Measurements from ENCODE around the gene HIGD1A. TPM values are rescaled to one million over a fixed set of nuclear protein-coding genes. Genes with fewer than 3 reads are reported as not detected.

HIGD1A gene
- total and polyA plus RNA-seq, 2 of the 8 experiments (the other 6 are each of a cell fraction or from before 2014, with no cell fraction given): 67.3 to 95.4 TPM

- Histone ChIP-seq H4K5ac (ENCODE audit: insufficient read length, low read depth, low read length) (no peak overlapping the region), H3K9me3 (ENCODE audit: insufficient read depth in 2 of 2, low read depth in 1 of 2, low read length in 1 of 2) (no peaks in the 10 kb centered on the region), H3K27me3 (replicated peaks in 1 of 4; ENCODE audit: control insufficient read depth in 3 of 4, extremely low read depth in 1 of 4, insufficient read depth in 3 of 4, low read length in 3 of 4) (no peaks in the 10 kb centered on the region), H2BK12ac (ENCODE audit: low read depth, low read length) (peak overlapping the region; percentile 94), H2BK5ac (ENCODE audit: low read depth, low read length) (peak overlapping the region; percentile 77; the same call in 1 of the 2 replicates), H3K27ac (ENCODE audit: low read depth, low read length) (no peak overlapping the region), H3K4me3 (ENCODE audit: extremely low read depth in 1 of 4, insufficient read depth in 2 of 4, low read depth in 3 of 4, low read length in 4 of 4) (no peak overlapping the region), H3K56ac (replicated peaks; ENCODE audit: insufficient read length, low read depth, low read length) (no peak overlapping the region), H4K91ac (replicated peaks; ENCODE audit: insufficient read length, low read length) (peak overlapping the region; percentile 69), H3K79me1 (ENCODE audit: low read depth, low read length) (no peaks in the 10 kb centered on the region), H3K23me2 (ENCODE audit: low read depth, low read length) (no peaks in the 10 kb centered on the region), H2BK15ac (ENCODE audit: low read length) (no peak overlapping the region), H2BK20ac (ENCODE audit: low read length) (peak overlapping the region; percentile 43; the same call in 1 of the 2 replicates), H3K18ac (ENCODE audit: extremely low read depth, low read length) (peak overlapping the region; percentile 17; the same call in 1 of the 2 replicates), H2AFZ (ENCODE audit: low read length) (no peak overlapping the region), H2BK120ac (replicated peaks; ENCODE audit: low read depth, low read length) (no peak overlapping the region), H3K4me1 (replicated peaks in 1 of 4; ENCODE audit: control insufficient read depth in 3 of 4, insufficient read depth in 4 of 4, low read length in 3 of 4) (peaks cover 0 to 16% (median 4%) of the 10 kb centered on the region in 4 experiments; a peak in 6 of 7 replicates), H3K14ac (ENCODE audit: insufficient read length) (no peak overlapping the region), H4K20me1 (replicated peaks in 1 of 2; ENCODE audit: control insufficient read depth in 1 of 2, insufficient read depth in 2 of 2, low read length in 2 of 2) (no peaks in the 10 kb centered on the region), H3K4me2 (ENCODE audit: insufficient read depth in 1 of 2, low read depth in 2 of 2, low read length in 2 of 2) (no peak overlapping the region), H4K8ac (ENCODE audit: extremely low read depth, insufficient read depth, low read length) (peak overlapping the region; percentile 14; the same call in 1 of the 2 replicates), H2AK5ac (ENCODE audit: low read depth, low read length) (peak overlapping the region; percentile 65; the same call in 1 of the 2 replicates), H3K23ac (ENCODE audit: insufficient read length) (no peak overlapping the region), H3K9ac (replicated peaks in 1 of 4; ENCODE audit: extremely low read depth in 1 of 4, low read depth in 3 of 4, low read length in 3 of 4) (no peak overlapping the region), H3K36me3 (ENCODE audit: control insufficient read depth in 2 of 4, insufficient read depth in 4 of 4, low read length in 3 of 4) (no peaks in the 10 kb centered on the region), H3K4ac (replicated peaks; ENCODE audit: insufficient read length, low read depth, low read length) (no peak overlapping the region), H3K79me2 (ENCODE audit: control insufficient read depth in 1 of 2, insufficient read depth in 2 of 2, low read length in 2 of 2) (no peaks in the 10 kb centered on the region)
- DNase-seq (ENCODE audit: low read depth in 1 of 2, low spot score in 2 of 2): peak in 1 of 2 experiments; percentile 17
- ChIA-PET CTCF (ENCODE audit: partially characterized antibody) (interaction anchor here (0.7 to 2.5 kb wide), 4 partner anchors 8 to 99 kb away, joined by 3 to 15 read pairs (median 4); no protein-coding TSS in a partner anchor), POLR2A (ENCODE audit: partially characterized antibody) (no interaction called here)
- WGBS, 2 experiments (ENCODE audit: extremely low coverage in 1 of 2, insufficient coverage in 1 of 2, insufficient read length in 1 of 2, insufficient replicate concordance in 2 of 2, low coverage in 1 of 2, low lambda C conversion rate in 2 of 2, missing lambda C conversion rate in 1 of 2): 80% methylated on average over 4 of the region's 4 CpGs; no CpG with 5 or more reads in 1 of the 2 experiments
- no peak for FAIRE-seq
- TF ChIP-seq RXRA (IDR thresholded peaks at IDR 0.05; ENCODE audit: insufficient read depth, low read depth, low read length) (no peak), CTBP2 (IDR thresholded peaks at IDR 0.05; ENCODE audit: borderline replicate concordance, insufficient read depth, insufficient read length, low read length) (no peak), FOSL1 (IDR thresholded peaks at IDR 0.05; ENCODE audit: insufficient read depth, low read depth, low read length) (no peak), SIRT6 (IDR thresholded peaks at IDR 0.05; ENCODE audit: low read length) (no peak), SRF (IDR thresholded peaks at IDR 0.05; ENCODE audit: low read depth, low read length) (no peak), SP4 (IDR thresholded peaks at IDR 0.05; ENCODE audit: low read length) (no peak), ASH2L (IDR thresholded peaks at IDR 0.05; ENCODE audit: low read length) (no peak), RNF2 (IDR thresholded peaks at IDR 0.05; ENCODE audit: borderline replicate concordance, low read depth, low read length, missing control alignments, poor library complexity, severe bottlenecking) (no peak), SAP30 (IDR thresholded peaks at IDR 0.05; ENCODE audit: insufficient read depth, insufficient replicate concordance, low read length) (no peak), CHD1 (IDR thresholded peaks at IDR 0.05; ENCODE audit: low read depth, low read length) (no peak), KDM5A (IDR thresholded peaks at IDR 0.05; ENCODE audit: low read length) (no peak), SIX5 (IDR thresholded peaks at IDR 0.05; ENCODE audit: low read depth, low read length) (no peak), POU5F1 (IDR thresholded peaks at IDR 0.05; ENCODE audit: low read depth, low read length) (no peak), TCF12 (IDR thresholded peaks at IDR 0.05; ENCODE audit: low read depth, low read length) (no peak), SP1 (IDR thresholded peaks at IDR 0.05; ENCODE audit: low read depth, low read length) (no peak)
Measured at GRCh38 chr3:42844815-42845214, 40.5 kb upstream of the HIGD1A start.

Data from H1 (cell line).